K562 (cell line): ENCODE data around the gene LGR6. TPM values are rescaled to one million over a fixed set of nuclear protein-coding genes. Genes with fewer than 3 reads are reported as not detected.
"Not testable (repeated sequence)": the region's sequence is repeated elsewhere in the genome, so short reads cannot be mapped to it uniquely, and the experiment has no call there.

Experiments used
- ATAC-seq: fragments of 200-7000 bp; cut with Tn5 transposase; 3 replicates; pipeline ENCODE4 v1.9.1; 2020; ENCODE audit warnings: moderate library complexity
- BruUV-seq: library from RNA; stranded (reverse); fragments of 400-500 nt; replicated peaks from 2 replicates; lab custom pipeline; 2021; lab: Mats Ljungman, UMichigan
- CTCF ChIA-PET: fragments of 300-600 bp; formaldehyde crosslinking; extraction: SDS; loops from one replicate; lab custom pipeline; 2021; ENCODE audit warnings: low intra/inter-chr PET ratio; lab: Yijun Ruan, JAX
- POLR2A ChIA-PET: fragments of 300-600, 350-650 bp; sonication (Branson Sonifier 250); formaldehyde crosslinking; extraction: SDS; loops from one replicate; lab custom pipeline; 2021; ENCODE audit warnings: antibody characterized with exemption, inconsistent platforms; lab: Yijun Ruan, JAX
- DNase-seq, 4 experiments: peaks; one replicate each; pipeline versions ENCODE4 v3.0.0 to v3.0.0-alpha.2; 2011 to 2018; ENCODE audit warnings: low spot score in 3 of 4, mixed read lengths in 3 of 4; ENCODE audit errors: extremely low read depth in 1 of 4
- FAIRE-seq: peaks from 2 replicates; lab custom pipeline; 2011; peaks lifted over from hg19 to GRCh38; lab: Jason Lieb, UNC
- H2AFZ ChIP-seq: 2 replicates; pipeline ENCODE4 v1.6.0; 2011; ENCODE audit warnings: low read depth, low read length, control low read depth, inconsistent platforms
- H3K27ac ChIP-seq: fragments of 200-600 bp; 3 replicates; pipeline ENCODE4 v1.8.0; 2011; ENCODE audit warnings: low read depth, mild to moderate bottlenecking, control low read depth, inconsistent platforms, low read length, moderate library complexity, mixed read lengths; ENCODE audit errors: extremely low read depth
- H3K27me3 ChIP-seq, 2 experiments: fragments of 300-600 bp in 1 of 2; 2 replicates in 1 of 2; 3 replicates in 1 of 2; pipeline versions ENCODE4 v1.6.0 to v1.8.0; 2011; ENCODE audit warnings: inconsistent platforms in 2 of 2, low read length in 2 of 2, mild to moderate bottlenecking in 1 of 2, mixed read lengths in 1 of 2, moderate library complexity in 1 of 2; ENCODE audit not compliant: control insufficient read depth in 2 of 2, insufficient read depth in 2 of 2
- H3K36me3 ChIP-seq: fragments of 300-600 bp; 3 replicates; pipeline ENCODE4 v1.8.0; 2011; ENCODE audit warnings: mild to moderate bottlenecking, low read length, inconsistent platforms; ENCODE audit not compliant: control insufficient read depth, insufficient read depth
- H3K4me1 ChIP-seq, 2 experiments: fragments of 200-600 bp in 1 of 2; replicated peaks in 1 of 2; 2 replicates in 1 of 2; 3 replicates in 1 of 2; pipeline versions ENCODE4 v1.5.1 to v1.8.0; 2011; ENCODE audit warnings: inconsistent platforms in 2 of 2, low read length in 2 of 2, mild to moderate bottlenecking in 1 of 2, mixed read lengths in 1 of 2, moderate library complexity in 1 of 2; ENCODE audit not compliant: control insufficient read depth in 2 of 2, insufficient read depth in 2 of 2
- H3K4me2 ChIP-seq: 2 replicates; pipeline ENCODE4 v1.6.1; 2011; ENCODE audit warnings: low read length, control low read depth, inconsistent platforms, mixed read lengths; ENCODE audit not compliant: insufficient read depth
- H3K4me3 ChIP-seq: fragments of 200-600 bp; sonication (generic), shearing (Covaris generic); 2 replicates; pipeline ENCODE4 v1.5.1; 2016; ENCODE audit warnings: control low read depth, inconsistent platforms
- H3K79me2 ChIP-seq: fragments of 200-600 bp; 3 replicates; pipeline ENCODE4 v1.8.0; 2011; ENCODE audit warnings: low read length, inconsistent platforms; ENCODE audit not compliant: control insufficient read depth, insufficient read depth
- H3K9ac ChIP-seq, 2 experiments: 2 replicates each; pipeline versions ENCODE4 v1.6.0 to v1.6.1; 2011; ENCODE audit warnings: low read depth in 2 of 2, low read length in 2 of 2, control low read depth in 1 of 2, inconsistent platforms in 1 of 2, mild to moderate bottlenecking in 1 of 2, mixed read lengths in 1 of 2; ENCODE audit not compliant: insufficient read depth in 1 of 2
- H3K9me1 ChIP-seq: one replicate; pipeline ENCODE4 v1.6.0; 2011; ENCODE audit warnings: inconsistent platforms, mild to moderate bottlenecking, low read length, moderate library complexity; ENCODE audit not compliant: control insufficient read depth, insufficient read depth
- H3K9me3 ChIP-seq: replicated peaks from 2 replicates; pipeline ENCODE4 v1.5.1; 2011; ENCODE audit warnings: low read depth, low read length, inconsistent platforms; ENCODE audit not compliant: control insufficient read depth, insufficient read depth
- H4K20me1 ChIP-seq: replicated peaks from 2 replicates; pipeline ENCODE4 v1.6.1; 2011; ENCODE audit warnings: low read length, inconsistent platforms, mixed read lengths; ENCODE audit not compliant: control insufficient read depth, insufficient read depth
- ESRRA ChIP-seq: fragments of 450-650 bp; IDR thresholded peaks from 2 replicates; pipeline ENCODE4 v1.6.1; 2014; ENCODE audit warnings: low read depth, mild to moderate bottlenecking, moderate library complexity, borderline replicate concordance
- IRF1 ChIP-seq: sonication (generic); formaldehyde crosslinking; IDR thresholded peaks from 2 replicates; pipeline ENCODE4 v1.8.0; 2022; ENCODE audit warnings: missing genetic modification reagents, mild to moderate bottlenecking, borderline replicate concordance
- POLR2G ChIP-seq: fragments of 200-400 bp; formaldehyde crosslinking; IDR thresholded peaks from 2 replicates; pipeline ENCODE4 v1.6.1; 2017; ENCODE audit warnings: low read depth, mild to moderate bottlenecking, antibody characterized with exemption, low read length, moderate library complexity
- SMAD1 ChIP-seq: fragments of 150-350 bp; IDR thresholded peaks from 2 replicates; pipeline ENCODE4 v1.6.1; 2014; ENCODE audit warnings: low read length, low read depth; ENCODE audit not compliant: partially characterized antibody
- THRAP3 ChIP-seq: fragments of 450-650 bp; IDR thresholded peaks from 2 replicates; pipeline ENCODE4 v1.6.1; 2016; ENCODE audit warnings: mild to moderate bottlenecking, inconsistent platforms, borderline replicate concordance
- ZNF311 ChIP-seq: fragments of 250-450 bp; sonication (Bioruptor Pico); IDR thresholded peaks from 2 replicates; pipeline ENCODE4 v1.4.0; 2020; ENCODE audit warnings: mild to moderate bottlenecking, moderate library complexity
- WGBS: fragments of 100-300 bp; shearing (Covaris generic); methylation state at CpG from one replicate; pipeline ENCODE4 v1.1.6; 2016; ENCODE audit warnings: low coverage, mixed read lengths; ENCODE audit not compliant: insufficient coverage; ENCODE audit errors: missing lambda C conversion rate; 5-methylcytosine and 5-hydroxymethylcytosine counted together
- in situ Hi-C: fragments of 300-500 bp; cut with MboI; formaldehyde crosslinking; loops from 4 replicates; pipeline ENCODE4 v1.15.0; 2018; ENCODE audit warnings: inconsistent platforms, mixed read lengths
- intact Hi-C: fragments of 100-400 bp; cut with micrococcal nuclease; formaldehyde crosslinking; loops from 2 replicates; pipeline ENCODE4 v1.14.2; 2022
- polyA plus RNA-seq, 8 experiments: library from polyadenylated mRNA; depleted of rRNA in 4 of 8; stranded (reverse) in 5 of 8; unstranded in 3 of 8; fragments of >200 nt; fragmentation: Nextera tagmentation in 2 of 8; fragmentation: Illumina TruSeq in 1 of 8; extraction: Ambion mirVana in 2 of 8; extraction: Trizol in 1 of 8; gene quantifications; 2 replicates each; pipeline versions ENCODE4 v1.2.1 to v1.2.3, GENCODE V29; 2011 to 2014; ENCODE audit warnings: inconsistent platforms in 1 of 8, missing spikeins in 1 of 8
- total RNA-seq, 7 experiments: library from RNA; depleted of rRNA in 6 of 7; stranded (reverse); fragments of >200 nt in 6 of 7; fragmentation: Illumina TruSeq in 2 of 7; extraction: Trizol in 2 of 7; gene quantifications; 2 replicates each; pipeline versions ENCODE4 v1.2.1 to v1.2.3, GENCODE V29; 2011 to 2021; ENCODE audit warnings: low replicate concordance in 1 of 7
- TF ChIP-seq, protein P1 (sequence below): fragments of 450-650 bp; IDR thresholded peaks from 2 replicates; pipeline ENCODE4 v1.6.1; 2016; ENCODE audit warnings: borderline replicate concordance
- TF ChIP-seq, protein P2 (sequence below): sonication (generic); formaldehyde crosslinking; IDR thresholded peaks from 2 replicates; pipeline ENCODE4 v1.8.1; 2023; ENCODE audit warnings: mild to moderate bottlenecking, missing genetic modification reagents, moderate library complexity

Gene LGR6
- total and polyA plus RNA-seq, 9 of the 15 experiments (the other 6 are each of a cell fraction or from before 2014, with no cell fraction given), result 0.01 to 0.54 (median 0.17) TPM; not detected in 1

GRCh38 chr1:202191391-202191790 is 2.2 kb upstream of the LGR6 start:
- H3K27ac ChIP-seq, FAIRE-seq, H3K4me2 ChIP-seq, H3K4me3 ChIP-seq, H4K20me1 ChIP-seq, BruUV-seq, H3K9ac ChIP-seq, H3K36me3 ChIP-seq, in situ Hi-C loops, DNase-seq, intact Hi-C loops, POLR2A ChIA-PET, H2AFZ ChIP-seq, H3K9me1 ChIP-seq, H3K9me3 ChIP-seq, ATAC-seq, H3K79me2 ChIP-seq: not testable (repeated sequence)
- no CpG with 5 or more reads among the region's 33 CpGs for WGBS
- peaks cover 2 to 25% of the 10 kb centered on the region in 2 experiments; a peak in 4 of 5 replicates for H3K4me1 ChIP-seq
- TF ChIP-seq POLR2G, result 0 out of 2 replicates have a peak, but pooled peaks have one; percentile 17
- peaks cover 12 to 31% of the 10 kb centered on the region in 2 experiments; a peak in 4 of 5 replicates for H3K27me3 ChIP-seq
- CTCF ChIA-PET, result interaction anchor here (2.4 kb wide), 1 partner anchor 528 kb away, joined by 9 read pairs; no protein-coding TSS in a partner anchor

- Histone ChIP-seq H3K4me3 (no peak overlapping the region), H3K9me1 (peaks cover 3% of the 10 kb centered on the region), H3K9me3 (no peaks in the 10 kb centered on the region), H3K4me1 (peaks cover 2 to 25% of the 10 kb centered on the region in 2 experiments; a peak in 4 of 5 replicates), H3K27ac (no peak overlapping the region), H3K79me2 (no peaks in the 10 kb centered on the region), H4K20me1 (peaks cover 7% of the 10 kb centered on the region; the same call in 1 of the 2 replicates), H2AFZ (no peak overlapping the region), H3K4me2 (no peak overlapping the region), H3K36me3 (no peaks in the 10 kb centered on the region), H3K27me3 (peaks cover 14 to 41% of the 10 kb centered on the region in 2 experiments; a peak in 4 of 5 replicates), H3K9ac (no peak overlapping the region)
- POLR2A ChIA-PET, result interaction anchor here (0.8 to 1.6 kb wide), 3 partner anchors 10 to 32 kb away, joined by 3 to 6 read pairs (median 3); no protein-coding TSS in a partner anchor
- in situ Hi-C loops (no loop called here), intact Hi-C loops (loop anchor here (1.0 kb wide), 1 partner anchor 122 kb away; no protein-coding TSS in a partner anchor)
- BruUV-seq, result no TSS peak
- CTCF ChIA-PET, result interaction anchor here (0.6 to 2.4 kb wide), 6 partner anchors 19 to 526 kb away, joined by 3 to 15 read pairs (median 6); partner anchors contain the start of gene SYT2
- peak; percentile 76 to 86 (median 83) for DNase-seq
- ATAC-seq, result peak; percentile 78
- 17% methylated on average over 18 of the region's 18 CpGs for WGBS
- peak; percentile 94 for FAIRE-seq
- TF ChIP-seq THRAP3, result no peak
- TF ChIP-seq ZNF311 (CRISPR knock-in tag), result no peak
- no peak for TF ChIP-seq SMAD1
- TF ChIP-seq, protein P1, sequence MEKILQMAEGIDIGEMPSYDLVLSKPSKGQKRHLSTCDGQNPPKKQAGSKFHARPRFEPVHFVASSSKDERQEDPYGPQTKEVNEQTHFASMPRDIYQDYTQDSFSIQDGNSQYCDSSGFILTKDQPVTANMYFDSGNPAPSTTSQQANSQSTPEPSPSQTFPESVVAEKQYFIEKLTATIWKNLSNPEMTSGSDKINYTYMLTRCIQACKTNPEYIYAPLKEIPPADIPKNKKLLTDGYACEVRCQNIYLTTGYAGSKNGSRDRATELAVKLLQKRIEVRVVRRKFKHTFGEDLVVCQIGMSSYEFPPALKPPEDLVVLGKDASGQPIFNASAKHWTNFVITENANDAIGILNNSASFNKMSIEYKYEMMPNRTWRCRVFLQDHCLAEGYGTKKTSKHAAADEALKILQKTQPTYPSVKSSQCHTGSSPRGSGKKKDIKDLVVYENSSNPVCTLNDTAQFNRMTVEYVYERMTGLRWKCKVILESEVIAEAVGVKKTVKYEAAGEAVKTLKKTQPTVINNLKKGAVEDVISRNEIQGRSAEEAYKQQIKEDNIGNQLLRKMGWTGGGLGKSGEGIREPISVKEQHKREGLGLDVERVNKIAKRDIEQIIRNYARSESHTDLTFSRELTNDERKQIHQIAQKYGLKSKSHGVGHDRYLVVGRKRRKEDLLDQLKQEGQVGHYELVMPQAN, result no peak
- no peak for TF ChIP-seq IRF1 (CRISPR knock-in tag)
- TF ChIP-seq ESRRA, result peak; percentile 17; the same call in 1 of the 2 replicates
- TF ChIP-seq, protein P2, sequence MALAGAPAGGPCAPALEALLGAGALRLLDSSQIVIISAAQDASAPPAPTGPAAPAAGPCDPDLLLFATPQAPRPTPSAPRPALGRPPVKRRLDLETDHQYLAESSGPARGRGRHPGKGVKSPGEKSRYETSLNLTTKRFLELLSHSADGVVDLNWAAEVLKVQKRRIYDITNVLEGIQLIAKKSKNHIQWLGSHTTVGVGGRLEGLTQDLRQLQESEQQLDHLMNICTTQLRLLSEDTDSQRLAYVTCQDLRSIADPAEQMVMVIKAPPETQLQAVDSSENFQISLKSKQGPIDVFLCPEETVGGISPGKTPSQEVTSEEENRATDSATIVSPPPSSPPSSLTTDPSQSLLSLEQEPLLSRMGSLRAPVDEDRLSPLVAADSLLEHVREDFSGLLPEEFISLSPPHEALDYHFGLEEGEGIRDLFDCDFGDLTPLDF, result no peak
Measured at GRCh38 chr1:202192770-202193613, 607 bp upstream of the LGR6 start.
